ENCODE data around the gene CALCB.

GRCh38 chr11:15038963-15039362 is 34.4 kb upstream of the CALCB start:
- TF ChIP-seq CTCF (IDR thresholded peaks at IDR 0.05) = no peak
- TF ChIP-seq POLR2A (IDR thresholded peaks at IDR 0.05) = no peak
